GM23248 (cell line): Measurements from ENCODE around the gene XPO6. TPM values are rescaled to one million over a fixed set of nuclear protein-coding genes. Genes with fewer than 3 reads are reported as not detected.

Experiments used
- DNase-seq: peaks from one replicate; pipeline ENCODE4 v3.0.0-alpha.2; 2015
- H2AFZ ChIP-seq: fragments of 200-600 bp; sonication (generic); 2 replicates; pipeline ENCODE4 v1.6.1; 2016; ENCODE audit warnings: antibody characterized with exemption
- H3F3A ChIP-seq: fragments of 200-600 bp; sonication (generic); 2 replicates; pipeline ENCODE4 v1.6.1; 2016; ENCODE audit warnings: mild to moderate bottlenecking, antibody characterized with exemption, mixed run types; ENCODE audit not compliant: insufficient read depth
- H3K27ac ChIP-seq: fragments of 200-600 bp; sonication (generic); 2 replicates; pipeline ENCODE4 v1.5.1; 2016; ENCODE audit warnings: mild to moderate bottlenecking
- H3K27me3 ChIP-seq: fragments of 200-600 bp; sonication (generic); replicated peaks from 2 replicates; pipeline ENCODE4 v1.6.1; 2016; ENCODE audit warnings: mild to moderate bottlenecking; ENCODE audit not compliant: insufficient read depth
- H3K36me3 ChIP-seq: fragments of 200-600 bp; sonication (generic); 2 replicates; pipeline ENCODE4 v1.6.1; 2016; ENCODE audit warnings: low read depth, mild to moderate bottlenecking
- H3K4me1 ChIP-seq: fragments of 200-600 bp; sonication (generic); 2 replicates; pipeline ENCODE4 v1.6.1; 2016; ENCODE audit warnings: mild to moderate bottlenecking; ENCODE audit not compliant: insufficient read depth
- H3K4me2 ChIP-seq: fragments of 200-600 bp; sonication (generic); one replicate; pipeline ENCODE4 v1.6.1; 2016; ENCODE audit warnings: mild to moderate bottlenecking; ENCODE audit not compliant: unreplicated experiment
- H3K4me3 ChIP-seq: fragments of 200-600 bp; sonication (generic); 2 replicates; pipeline ENCODE4 v1.5.1; 2016; ENCODE audit warnings: mild to moderate bottlenecking
- H3K79me2 ChIP-seq: fragments of 200-600 bp; sonication (generic); 2 replicates; pipeline ENCODE4 v1.6.1; 2016; ENCODE audit warnings: mild to moderate bottlenecking; ENCODE audit not compliant: insufficient read depth
- H3K9ac ChIP-seq: fragments of 200-600 bp; sonication (generic); 2 replicates; pipeline ENCODE4 v1.6.1; 2016; ENCODE audit warnings: mild to moderate bottlenecking
- H3K9me2 ChIP-seq: fragments of 200-600 bp; sonication (generic); 2 replicates; pipeline ENCODE4 v1.6.1; 2016; ENCODE audit warnings: mixed run types, mild to moderate bottlenecking, moderate library complexity; ENCODE audit not compliant: insufficient read depth
- H3K9me3 ChIP-seq: fragments of 200-600 bp; sonication (generic); one replicate; pipeline ENCODE4 v1.6.1; 2017; ENCODE audit warnings: low read depth
- H4K20me1 ChIP-seq: fragments of 200-600 bp; sonication (generic); 2 replicates; pipeline ENCODE4 v1.6.0; 2016; ENCODE audit not compliant: insufficient read depth
- EZH2 ChIP-seq: fragments of 200-600 bp; sonication (generic); IDR thresholded peaks from 2 replicates; pipeline ENCODE4 v1.6.1; 2018; ENCODE audit warnings: antibody characterized with exemption, mild to moderate bottlenecking; ENCODE audit not compliant: insufficient read depth, poor library complexity, severe bottlenecking
- EZH2phosphoT487 ChIP-seq: fragments of 200-600 bp; sonication (generic); IDR thresholded peaks from 2 replicates; pipeline ENCODE4 v1.6.1; 2018; ENCODE audit warnings: antibody characterized with exemption, moderate library complexity, mild to moderate bottlenecking, low read depth; ENCODE audit not compliant: insufficient read depth
- WGBS, 2 experiments: methylation state at CpG; one replicate each; pipeline ENCODE4 v1.1.6; 2015 to 2017; ENCODE audit warnings: low lambda C conversion rate in 2 of 2, low coverage in 1 of 2; ENCODE audit errors: missing lambda C conversion rate in 2 of 2; 5-methylcytosine and 5-hydroxymethylcytosine counted together
- in situ Hi-C: fragments of 300-500 bp; cut with MboI; formaldehyde crosslinking; loops from 2 replicates; pipeline ENCODE4 v1.15.0; 2020
- polyA plus RNA-seq: library from polyadenylated mRNA; unstranded; fragments of >200 nt; fragmentation: Nextera tagmentation; extraction: Ambion mirVana; gene quantifications from 2 replicates; pipeline ENCODE4 v1.2.1, GENCODE V29; 2016
- total RNA-seq: library from RNA; depleted of rRNA; stranded (reverse); fragments of >200 nt; shearing (Covaris generic); gene quantifications from 2 replicates; pipeline ENCODE4 v1.2.3, GENCODE V29; 2014

XPO6 gene
- total and polyA plus RNA-seq, 2 experiments from 2014 or later: 50.7 to 118 TPM

DNA sequence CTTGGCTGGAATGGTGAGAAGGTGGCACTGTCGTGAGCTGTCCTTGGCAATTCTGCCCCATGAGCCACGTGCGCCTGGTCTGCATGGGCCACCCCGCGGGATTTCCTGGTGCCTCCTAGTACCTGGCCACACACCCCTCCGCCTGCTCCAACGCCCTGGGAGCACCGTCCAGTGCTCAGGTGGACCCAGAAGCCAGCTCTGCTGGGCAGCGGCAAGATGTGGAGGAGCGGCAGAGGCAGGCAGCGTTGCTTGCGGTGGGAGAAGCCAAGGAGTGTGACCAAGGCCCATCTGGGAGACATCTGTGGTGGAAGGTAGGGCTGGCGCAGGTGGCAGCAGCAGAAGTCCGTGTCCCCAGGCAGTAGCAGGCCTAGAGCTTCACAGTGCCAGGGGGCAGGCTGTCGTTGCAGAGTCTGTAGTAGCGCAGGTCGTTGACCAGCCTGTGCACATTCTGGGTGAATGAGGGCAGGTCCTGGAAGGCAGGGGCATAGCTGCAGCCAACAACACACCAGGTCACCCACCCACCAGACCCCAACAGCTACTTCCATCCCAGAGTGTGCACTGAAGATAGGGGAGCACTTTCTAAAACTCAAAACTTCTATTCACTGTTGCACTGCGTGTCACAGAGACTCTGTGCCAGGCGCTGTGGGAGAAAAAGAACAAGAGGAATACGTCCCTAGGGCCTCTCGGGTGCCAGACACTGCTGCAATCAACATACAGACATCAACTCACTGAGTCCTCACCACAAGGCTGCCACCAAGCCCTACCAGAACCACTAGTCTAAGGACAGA lies 113.4 kb downstream of the XPO6 start:
- peaks cover 9% of the 10 kb centered on the region; the same call in 1 of the 2 replicates for H3K36me3 ChIP-seq
- DNase-seq: no peak
- WGBS, 2 experiments: 86 to 89% methylated on average over 21 of the region's 21 CpGs

DNA sequence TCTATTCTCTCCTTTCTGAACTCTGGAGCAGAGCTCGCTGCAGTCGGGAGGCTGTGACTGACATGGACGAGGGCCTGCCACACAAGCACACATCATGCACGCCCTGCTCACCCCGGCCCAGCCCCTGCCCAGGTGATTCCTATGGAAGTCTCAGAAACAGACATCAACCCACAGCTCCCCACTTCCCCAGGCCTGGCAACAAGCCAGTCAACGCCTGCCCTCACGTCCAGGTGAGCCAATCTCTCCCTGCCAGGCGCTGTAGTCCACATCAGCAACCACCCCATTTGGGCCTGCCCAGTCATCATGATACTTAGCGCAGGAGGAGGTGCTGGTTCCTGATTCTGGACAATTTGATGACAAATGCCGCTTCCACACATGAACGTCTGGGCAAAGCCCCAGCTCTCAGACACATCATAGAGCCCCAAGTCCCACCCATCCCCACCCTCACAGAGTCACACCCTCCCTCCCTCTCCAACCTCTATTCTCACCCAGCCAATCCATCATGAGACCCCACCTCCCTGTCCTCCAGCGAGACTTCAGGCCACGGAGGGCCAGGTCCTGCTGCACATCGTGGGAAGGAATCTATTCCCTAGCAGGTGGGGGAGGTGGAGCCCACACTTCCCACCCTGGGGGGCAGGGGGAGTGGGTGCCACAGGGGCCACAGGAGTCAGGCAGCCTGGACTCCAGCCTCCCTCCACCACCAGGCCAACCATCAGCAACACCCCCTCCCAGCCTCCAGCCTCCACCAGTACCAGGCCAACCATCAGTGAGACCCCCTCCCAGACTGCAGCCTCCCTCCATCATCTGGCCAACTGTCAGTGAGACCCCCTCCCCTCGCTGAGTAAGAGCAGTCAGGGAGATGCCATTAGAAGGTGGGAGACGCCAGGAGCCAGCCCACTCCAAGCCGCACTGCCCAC lies 114.5 kb downstream of the XPO6 start:
- Histone ChIP-seq H2AFZ (no peak overlapping the region), H3K4me1 (no peaks in the 10 kb centered on the region), H3K36me3 (peaks cover 8% of the 10 kb centered on the region; the same call in 1 of the 2 replicates), H3K9me2 (no peaks in the 10 kb centered on the region), H3K4me2 (no peak overlapping the region), H3F3A (no peaks in the 10 kb centered on the region), H3K27ac (no peak overlapping the region), H3K4me3 (no peak overlapping the region), H3K27me3 (no peaks in the 10 kb centered on the region), H3K79me2 (peaks cover 9% of the 10 kb centered on the region), H3K9ac (no peak overlapping the region), H3K9me3 (no peaks in the 10 kb centered on the region), H4K20me1 (no peaks in the 10 kb centered on the region)
- 78 to 82% methylated on average over 17 of the region's 17 CpGs for WGBS, 2 experiments
- peak; percentile 15 for DNase-seq
- no peak for TF ChIP-seq EZH2
- no peak for TF ChIP-seq EZH2phosphoT487
- in situ Hi-C loops: no loop called here

More for the DNA sequence above, 113.4 kb downstream of the XPO6 start:
- H3K9me2 ChIP-seq: no peaks in the 10 kb centered on the region
- H4K20me1 ChIP-seq: no peaks in the 10 kb centered on the region
- H3K79me2 ChIP-seq: peaks cover 9% of the 10 kb centered on the region
- H3K4me2 ChIP-seq: no peak overlapping the region
- no peak overlapping the region for H3K4me3 ChIP-seq
- no peak overlapping the region for H3K9ac ChIP-seq
- H3K27ac ChIP-seq: no peak overlapping the region
- H3K9me3 ChIP-seq: no peaks in the 10 kb centered on the region
- H3K27me3 ChIP-seq: no peaks in the 10 kb centered on the region
- H3K4me1 ChIP-seq: no peaks in the 10 kb centered on the region
- no peaks in the 10 kb centered on the region for H3F3A ChIP-seq
- in situ Hi-C loops: no loop called here
- H2AFZ ChIP-seq: no peak overlapping the region
- TF ChIP-seq EZH2phosphoT487: no peak

DNA sequence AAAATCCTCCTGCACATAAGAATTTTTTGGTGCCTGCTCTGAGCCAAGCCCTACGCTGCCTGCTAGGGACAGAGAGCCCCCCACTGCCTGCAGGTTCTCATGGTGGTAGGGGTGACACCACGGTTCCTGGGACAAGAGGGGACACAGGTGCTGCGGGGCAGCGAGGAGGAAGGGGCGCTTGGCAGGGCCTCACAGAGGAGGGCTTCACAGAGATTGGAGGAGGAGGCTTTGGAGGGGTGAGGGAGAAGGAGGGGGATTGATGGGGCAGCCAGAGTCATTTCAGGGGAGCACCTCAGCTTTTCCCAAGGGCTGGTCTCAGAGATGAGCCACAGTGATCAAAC lies 118.4 kb downstream of the XPO6 start:
- H3K4me2 ChIP-seq: no peak overlapping the region
- no peak for DNase-seq
- H3K27me3 ChIP-seq: no peaks in the 10 kb centered on the region
- H2AFZ ChIP-seq: no peak overlapping the region
- H4K20me1 ChIP-seq: no peaks in the 10 kb centered on the region
- no peak overlapping the region for H3K27ac ChIP-seq
- TF ChIP-seq EZH2phosphoT487: no peak
- no peak for TF ChIP-seq EZH2
- H3K9me3 ChIP-seq: no peaks in the 10 kb centered on the region
- H3F3A ChIP-seq: peaks cover 5% of the 10 kb centered on the region; the same call in 1 of the 2 replicates
- H3K79me2 ChIP-seq: peaks cover 9% of the 10 kb centered on the region; the same call in 1 of the 2 replicates
- H3K9me2 ChIP-seq: no peaks in the 10 kb centered on the region
- no peaks in the 10 kb centered on the region; the same call in 1 of the 2 replicates for H3K36me3 ChIP-seq
- no peak overlapping the region for H3K9ac ChIP-seq
- in situ Hi-C loops: no loop called here
- H3K4me1 ChIP-seq: peaks cover 7% of the 10 kb centered on the region; the same call in 1 of the 2 replicates
- H3K4me3 ChIP-seq: no peak overlapping the region
- 86 to 88% methylated on average over 5 of the region's 5 CpGs for WGBS, 2 experiments

DNA sequence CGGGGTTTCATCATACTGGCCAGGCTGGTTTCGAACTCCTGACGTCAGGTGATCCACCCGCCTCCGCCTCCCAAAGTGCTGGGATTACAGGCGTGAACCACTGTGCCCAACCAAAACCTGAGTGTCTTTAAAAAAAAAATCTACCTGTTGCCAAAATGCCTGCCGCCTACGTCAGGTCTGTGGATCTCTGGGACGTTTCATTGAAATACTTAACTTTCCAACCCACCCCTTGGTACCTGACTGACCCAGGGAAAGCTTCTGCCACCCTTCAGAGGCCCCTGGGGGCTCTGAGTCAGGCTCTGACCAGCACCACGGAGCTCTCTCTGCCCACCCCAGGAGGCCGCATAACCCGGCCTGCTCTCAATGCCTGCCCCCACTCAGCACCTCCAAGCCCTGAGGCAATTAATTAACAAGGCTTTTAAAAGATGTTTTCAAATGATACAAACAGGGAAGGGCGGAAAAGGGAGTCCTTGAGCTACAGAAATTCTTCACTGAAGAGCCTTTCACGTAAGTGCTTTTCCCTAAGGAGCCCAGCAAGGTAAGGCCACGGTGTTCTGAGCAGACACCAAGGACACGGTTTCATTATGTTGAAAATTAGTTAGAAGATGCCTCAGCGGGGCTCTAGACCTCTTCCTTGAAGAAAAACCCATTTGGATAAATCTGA lies 118.9 kb downstream of the XPO6 start:
- no peak for DNase-seq
- H3K4me3 ChIP-seq: no peak overlapping the region
- H3K9ac ChIP-seq: no peak overlapping the region
- no peaks in the 10 kb centered on the region for H3K9me3 ChIP-seq
- no peak overlapping the region for H3K4me2 ChIP-seq
- H3K79me2 ChIP-seq: peaks cover 7% of the 10 kb centered on the region; the same call in 1 of the 2 replicates
- no peak overlapping the region for H2AFZ ChIP-seq
- H3K36me3 ChIP-seq: no peaks in the 10 kb centered on the region; the same call in 1 of the 2 replicates
- peaks cover 5% of the 10 kb centered on the region; the same call in 1 of the 2 replicates for H3F3A ChIP-seq
- 80 to 81% methylated on average over 17 of the region's 17 CpGs for WGBS, 2 experiments
- peaks cover 7% of the 10 kb centered on the region; the same call in 1 of the 2 replicates for H3K4me1 ChIP-seq
- no peak overlapping the region for H3K27ac ChIP-seq
- H4K20me1 ChIP-seq: no peaks in the 10 kb centered on the region
- no peaks in the 10 kb centered on the region for H3K9me2 ChIP-seq
- TF ChIP-seq EZH2phosphoT487 (no peak), EZH2 (no peak)
- in situ Hi-C loops: no loop called here
- no peaks in the 10 kb centered on the region for H3K27me3 ChIP-seq
